SIG-M5 treated with dmso at 0.1 percent for 504 hours (cell line): ENCODE data around the gene CDC42EP3.

ENCODE experiments used
- DNase-seq: peaks from one replicate; lab custom pipeline; 2025; ENCODE audit not compliant: unreplicated experiment; lab: John Stamatoyannopoulos, UW

CDC42EP3 gene

GRCh38 chr2:37683921-37684780, 12.7 kb upstream of the CDC42EP3 start:
- no peak for DNase-seq

GRCh38 chr2:37683241-37683640, 11.8 kb upstream of the CDC42EP3 start:
- no peak for DNase-seq

- no peak for DNase-seq
Measured at GRCh38 chr2:37682473-37682872, 11.0 kb upstream of the CDC42EP3 start.

GRCh38 chr2:37681587-37681986, 10.1 kb upstream of the CDC42EP3 start:
- DNase-seq: no peak

GRCh38 chr2:37679072-37679695, 7.7 kb upstream of the CDC42EP3 start:
- no peak for DNase-seq

- DNase-seq: no peak
Measured at GRCh38 chr2:37676274-37676673, 4.8 kb upstream of the CDC42EP3 start.

- DNase-seq: peak; percentile 88
Measured at GRCh38 chr2:37674946-37675345, 3.5 kb upstream of the CDC42EP3 start.

- no peak for DNase-seq
Measured at GRCh38 chr2:37672870-37673184, 1.4 kb upstream of the CDC42EP3 start.

- peak; percentile 90 for DNase-seq
Measured at GRCh38 chr2:37672104-37672869, 845 bp upstream of the CDC42EP3 start.

GRCh38 chr2:37671816-37672103, 318 bp upstream of the CDC42EP3 start:
- no peak for DNase-seq

- no peak for DNase-seq
Measured at GRCh38 chr2:37670378-37671008, 949 bp downstream of the CDC42EP3 start.

GRCh38 chr2:37669446-37669845, 2.0 kb downstream of the CDC42EP3 start:
- DNase-seq: no peak

- DNase-seq: no peak
Measured at GRCh38 chr2:37667704-37668103, 3.7 kb downstream of the CDC42EP3 start.

- DNase-seq: no peak
Measured at GRCh38 chr2:37666772-37667171, 4.7 kb downstream of the CDC42EP3 start.

- DNase-seq: no peak
Measured at GRCh38 chr2:37665604-37666362, 5.7 kb downstream of the CDC42EP3 start.

- DNase-seq: no peak
Measured at GRCh38 chr2:37665043-37665442, 6.4 kb downstream of the CDC42EP3 start.

GRCh38 chr2:37664231-37664643, 7.2 kb downstream of the CDC42EP3 start:
- DNase-seq: peak; percentile 59

- no peak for DNase-seq
Measured at GRCh38 chr2:37663390-37663789, 8.1 kb downstream of the CDC42EP3 start.

- DNase-seq: no peak
Measured at GRCh38 chr2:37659723-37660122, 11.7 kb downstream of the CDC42EP3 start.

- DNase-seq: no peak
Measured at GRCh38 chr2:37658682-37659081, 12.8 kb downstream of the CDC42EP3 start.

- DNase-seq: no peak
Measured at GRCh38 chr2:37657471-37657870, 14.0 kb downstream of the CDC42EP3 start.
